ENCODE measurements around the gene PPP1R12A. TPM values are rescaled to one million over a fixed set of nuclear protein-coding genes. Genes with fewer than 3 reads are reported as not detected.

PPP1R12A gene
- total RNA-seq, 4 donors from 2014 or later: 387 to 683 (median 563) TPM

GRCh38 chr12:79919762-79920161 is 15.1 kb downstream of the PPP1R12A start:
- no peaks in the 10 kb centered on the region for H3K27me3 ChIP-seq
- no peak for TF ChIP-seq POLR2A (IDR thresholded peaks at IDR 0.05)
- no peak for TF ChIP-seq EP300 (IDR thresholded peaks at IDR 0.05)
- TF ChIP-seq POLR2AphosphoS5 (IDR thresholded peaks at IDR 0.05): no peak
- no peak for TF ChIP-seq CTCF (IDR thresholded peaks at IDR 0.05)
- no peak overlapping the region for H3K4me3 ChIP-seq
- H3K27ac ChIP-seq: peak overlapping the region in 1 of 4 donors; percentile 50
- WGBS, 2 donors (ENCODE audit: low coverage in 1 of 2): 0 to 61% methylated on average over 1 of the region's 1 CpG
- no peaks in the 10 kb centered on the region for H3K9me3 ChIP-seq
- no peak for ATAC-seq
- no peaks in the 10 kb centered on the region for H3K36me3 ChIP-seq
- H3K4me1 ChIP-seq: peaks cover 3 to 97% (median 11%) of the 10 kb centered on the region in 3 donors

DNA sequence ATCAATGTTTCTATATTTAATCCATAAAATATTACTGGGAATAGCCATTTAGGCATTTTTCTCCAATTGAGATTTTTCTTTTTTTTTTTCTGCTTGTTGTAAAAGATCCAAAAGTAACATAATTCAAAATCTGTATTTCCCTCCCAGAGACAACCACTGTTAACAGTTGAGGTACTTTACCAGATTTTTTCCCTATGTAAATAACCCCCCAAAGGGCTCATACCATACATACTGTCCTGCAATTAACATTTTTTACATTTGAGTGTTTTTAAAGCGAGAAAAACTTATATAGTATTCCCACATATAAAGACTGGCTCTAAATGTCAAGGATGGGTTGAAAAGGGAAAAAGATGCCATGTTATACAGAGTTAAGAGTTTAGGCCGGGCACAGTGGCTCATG is 18.1 kb downstream of the PPP1R12A start:
- Histone ChIP-seq H3K9me3 (no peaks in the 10 kb centered on the region), H3K27me3 (no peaks in the 10 kb centered on the region), H3K4me3 (no peak overlapping the region), H3K4me1 (peaks cover 2 to 100% (median 15%) of the 10 kb centered on the region in 3 donors), H3K36me3 (no peaks in the 10 kb centered on the region), H3K27ac (peak overlapping the region in 2 of 4 donors; percentile 46 to 61)
- WGBS, 2 donors (ENCODE audit: low coverage in 1 of 2): 76 to 80% methylated on average over 1 to 2 of the region's 2 CpGs
- TF ChIP-seq POLR2AphosphoS5 (IDR thresholded peaks at IDR 0.05): no peak
- no peak for TF ChIP-seq EP300 (IDR thresholded peaks at IDR 0.05)
- no peak for TF ChIP-seq CTCF (IDR thresholded peaks at IDR 0.05)
- no peak for TF ChIP-seq POLR2A (IDR thresholded peaks at IDR 0.05)
- ATAC-seq: no peak

- H3K27me3 ChIP-seq: no peaks in the 10 kb centered on the region
- H3K36me3 ChIP-seq: no peaks in the 10 kb centered on the region
- H3K4me1 ChIP-seq: peaks cover 3 to 98% (median 17%) of the 10 kb centered on the region in 3 donors
- H3K9me3 ChIP-seq: no peaks in the 10 kb centered on the region
- ATAC-seq: no peak
- H3K4me3 ChIP-seq: peak overlapping the region in 1 of 2 donors; percentile 0
- 36 to 62% methylated on average over 5 to 6 of the region's 6 CpGs for WGBS, 2 donors (ENCODE audit: low coverage in 1 of 2)
- peak overlapping the region; percentile 14 to 62 (median 52) for H3K27ac ChIP-seq
- TF ChIP-seq POLR2A (IDR thresholded peaks at IDR 0.05): no peak
- TF ChIP-seq POLR2AphosphoS5 (IDR thresholded peaks at IDR 0.05): peak; percentile 64
Observed at GRCh38 chr12:79911889-79912656, 22.8 kb downstream of the PPP1R12A start.

GRCh38 chr12:79908366-79908765 is 26.5 kb downstream of the PPP1R12A start:
- no peak for TF ChIP-seq EP300 (IDR thresholded peaks at IDR 0.05)
- TF ChIP-seq POLR2AphosphoS5 (IDR thresholded peaks at IDR 0.05): no peak
- no peak for TF ChIP-seq CTCF (IDR thresholded peaks at IDR 0.05)
- TF ChIP-seq POLR2A (IDR thresholded peaks at IDR 0.05): no peak
- Histone ChIP-seq H3K27me3 (no peaks in the 10 kb centered on the region), H3K27ac (peak overlapping the region; percentile 34 to 62 (median 56)), H3K36me3 (no peaks in the 10 kb centered on the region), H3K4me3 (no peak overlapping the region), H3K4me1 (peaks cover 3 to 91% (median 15%) of the 10 kb centered on the region in 3 donors), H3K9me3 (no peaks in the 10 kb centered on the region)
- no peak for ATAC-seq

GRCh38 chr12:79901506-79901905 is 33.4 kb downstream of the PPP1R12A start:
- Histone ChIP-seq H3K27me3 (no peaks in the 10 kb centered on the region), H3K27ac (peak overlapping the region in 2 of 4 donors; percentile 28 to 39), H3K36me3 (no peaks in the 10 kb centered on the region), H3K4me1 (peaks cover 18 to 93% (median 29%) of the 10 kb centered on the region in 3 donors), H3K9me3 (no peaks in the 10 kb centered on the region), H3K4me3 (no peak overlapping the region)
- TF ChIP-seq CTCF (IDR thresholded peaks at IDR 0.05) (no peak), EP300 (IDR thresholded peaks at IDR 0.05) (no peak), POLR2AphosphoS5 (IDR thresholded peaks at IDR 0.05) (no peak), POLR2A (IDR thresholded peaks at IDR 0.05) (no peak)
- ATAC-seq: no peak
- WGBS, 2 donors (ENCODE audit: low coverage in 1 of 2): 43 to 64% methylated on average over 2 of the region's 2 CpGs
